NOMO-1 treated with DMSO at 0.1 percent for 48 hours (cell line): Measurements from ENCODE around the gene ZIC3.

ENCODE experiments used
- DNase-seq: peaks from one replicate; lab custom pipeline; 2025; ENCODE audit not compliant: unreplicated experiment; lab: John Stamatoyannopoulos, UW

The ZIC3 gene

DNA sequence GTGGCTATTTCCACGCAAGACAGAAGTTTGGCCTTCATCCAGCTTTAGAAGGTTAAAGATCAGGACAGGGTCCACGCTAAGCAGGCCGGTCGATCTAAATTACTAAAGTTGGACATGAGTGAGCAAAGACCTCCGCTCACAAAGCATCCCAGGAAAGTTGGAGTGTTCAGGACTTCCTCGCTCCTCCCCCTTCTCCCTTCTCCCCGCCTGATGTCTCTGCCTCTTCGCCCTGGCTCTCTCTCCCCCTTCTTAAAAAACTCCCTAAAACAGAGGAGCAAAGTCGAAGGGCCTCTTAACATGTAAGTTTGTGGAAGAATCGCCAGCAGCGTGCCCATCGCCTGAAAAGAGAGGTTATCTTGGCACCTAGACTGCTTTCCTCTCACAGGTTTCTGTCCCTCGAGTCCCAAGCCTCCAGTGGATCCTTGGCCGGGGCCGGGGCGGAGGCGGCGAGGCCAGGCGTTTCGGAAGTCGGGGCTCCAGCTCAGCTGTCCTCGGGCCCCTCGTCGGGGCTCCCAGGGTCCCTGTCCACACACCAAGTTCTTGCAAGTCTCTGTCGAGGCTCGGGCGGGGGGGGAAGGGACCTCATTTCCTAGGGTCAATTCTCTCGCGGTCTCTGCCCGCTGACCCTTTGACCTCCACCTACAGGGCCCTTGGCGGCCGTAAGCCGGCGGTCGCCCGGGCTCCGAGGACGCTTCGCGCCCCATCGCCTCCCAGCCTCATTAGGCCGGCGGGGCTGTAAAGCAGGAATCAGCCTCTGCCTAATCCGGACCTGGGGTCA, 7.6 kb downstream of the ZIC3 start:
- DNase-seq, result no peak

DNA sequence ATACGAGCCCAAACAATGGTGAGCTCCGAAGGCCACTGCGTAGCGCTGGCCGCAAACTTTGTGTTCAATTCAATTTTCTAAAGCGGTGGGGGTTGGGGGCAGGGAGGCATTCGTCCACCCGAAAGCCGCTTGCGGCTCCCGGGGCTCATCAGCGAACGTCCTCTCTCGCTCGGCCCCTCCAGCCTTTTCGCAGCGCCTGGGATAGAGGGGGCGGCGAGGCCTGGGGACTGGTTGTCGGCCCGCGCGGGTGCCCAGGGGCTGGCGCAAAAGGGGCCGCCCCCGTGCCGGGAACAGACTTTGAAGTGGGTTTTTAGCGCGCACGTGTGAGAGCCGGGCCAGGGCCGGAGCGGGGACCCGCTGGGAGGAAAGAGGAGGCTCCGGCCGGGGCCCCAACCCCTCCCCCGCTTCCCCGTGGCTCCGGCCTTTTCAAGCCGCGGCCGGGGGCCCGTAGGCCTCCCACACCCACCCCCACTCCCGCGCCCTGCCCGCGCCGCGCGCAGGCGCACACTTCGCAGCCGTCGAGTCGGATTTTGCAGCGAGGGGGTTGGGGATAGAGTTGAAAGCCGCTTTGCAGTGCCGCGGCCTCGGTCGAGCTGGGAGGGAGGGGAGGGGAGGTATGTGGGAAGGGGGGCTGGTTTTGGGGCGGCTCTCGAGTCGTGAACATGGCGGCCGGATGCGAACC, 8.3 kb downstream of the ZIC3 start:
- no peak for DNase-seq

DNA sequence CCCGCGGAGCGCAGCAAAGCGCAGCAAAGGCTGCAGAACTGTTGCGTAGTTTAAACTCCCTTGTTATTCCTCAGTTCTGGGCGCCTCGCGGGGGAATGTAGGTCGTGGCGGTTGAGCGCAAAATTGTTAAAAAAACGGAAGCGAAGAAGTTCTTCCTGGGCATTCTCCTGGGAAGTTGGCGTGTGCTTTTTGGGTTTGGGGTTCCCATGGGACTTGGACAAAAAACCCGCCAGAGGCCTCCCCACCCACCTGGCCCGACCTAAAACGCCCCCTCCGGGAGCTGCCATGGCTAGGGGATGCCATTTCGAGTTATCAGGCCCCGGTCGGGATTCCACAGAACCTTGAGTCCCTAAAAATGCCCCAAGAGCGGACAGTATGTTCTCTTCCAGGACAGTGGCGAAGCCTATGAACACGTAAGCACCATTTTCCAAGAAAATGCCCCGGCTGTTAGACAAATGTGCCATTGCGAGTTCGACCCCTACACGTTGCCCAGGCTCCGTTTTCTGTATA, 8.9 kb downstream of the ZIC3 start:
- DNase-seq, result no peak

DNA sequence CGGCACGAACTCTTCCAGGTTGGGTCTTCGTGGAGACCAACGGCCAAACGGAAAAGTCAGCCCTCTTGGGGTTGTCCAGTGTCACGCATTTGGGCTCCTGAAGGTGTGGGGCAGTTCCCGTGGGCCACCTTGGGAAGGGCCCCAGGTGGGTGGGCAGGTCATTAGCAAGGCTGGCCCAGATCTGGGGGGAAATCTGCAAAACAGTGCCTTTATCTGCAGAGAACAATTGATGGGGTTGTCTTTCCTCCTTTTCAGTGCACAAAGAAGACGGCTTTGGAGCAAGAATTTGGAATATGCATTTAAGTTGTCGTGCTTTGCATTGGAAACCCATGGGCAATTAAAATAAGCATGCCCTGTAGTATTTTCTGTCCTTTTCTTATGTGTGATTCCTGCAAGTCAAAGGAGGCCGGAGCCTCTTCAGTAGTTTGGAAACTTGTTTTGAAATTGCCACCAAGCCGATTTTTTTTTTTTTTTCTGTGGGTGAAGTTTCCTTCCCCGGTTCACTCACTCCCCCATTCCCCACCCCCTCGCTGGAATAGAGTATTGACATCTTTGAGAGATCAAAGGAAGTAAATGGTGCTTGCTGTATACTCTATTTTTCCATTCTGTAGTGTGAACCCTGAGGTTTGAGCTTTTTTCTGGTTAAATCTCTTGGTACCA, 9.8 kb downstream of the ZIC3 start:
- DNase-seq, result no peak

DNA sequence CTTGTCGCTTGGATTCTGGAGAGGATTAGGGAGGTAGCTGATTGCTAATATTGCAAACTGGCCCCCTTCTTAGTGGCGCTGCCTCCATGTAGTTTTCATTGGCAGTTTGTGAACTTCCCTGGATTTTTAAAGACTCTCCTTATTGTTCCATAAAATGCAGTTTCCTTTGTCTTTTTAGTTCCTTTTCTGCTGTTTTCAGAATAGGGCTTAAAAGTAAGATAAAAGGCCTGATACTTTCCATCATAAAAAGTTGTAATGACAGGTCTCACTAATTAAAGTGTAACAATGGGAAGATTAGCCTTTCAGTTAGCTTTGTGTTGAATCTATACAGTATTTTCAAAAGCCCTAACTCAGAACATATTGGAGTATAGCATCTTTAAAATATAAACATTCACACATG, 21.2 kb downstream of the ZIC3 start:
- no peak for DNase-seq

DNA sequence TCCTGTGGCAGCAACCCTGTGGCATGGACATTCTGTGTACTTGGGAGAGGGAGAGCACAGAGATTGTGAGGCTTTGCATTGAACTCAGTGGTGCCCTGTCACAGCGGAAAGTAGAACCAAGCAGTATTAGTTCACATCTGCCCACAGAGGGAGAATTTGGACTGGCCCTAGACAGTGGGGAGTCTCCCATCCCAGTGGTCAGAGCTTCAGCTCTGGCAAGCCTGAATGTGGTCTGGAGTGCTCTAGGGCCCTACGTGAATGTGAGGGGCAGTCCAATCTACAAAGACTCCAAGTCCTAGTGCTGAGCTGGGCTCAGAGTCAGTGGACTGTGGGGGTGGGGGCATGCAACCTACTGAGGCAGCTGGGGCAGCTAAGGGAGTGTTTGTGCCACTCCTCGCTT, 34.8 kb downstream of the ZIC3 start:
- DNase-seq, result no peak
